Measurements from ENCODE around the gene PDILT.
"Not testable (repeated sequence)": the region's sequence is repeated elsewhere in the genome, so short reads cannot be mapped to it uniquely, and the experiment has no call there.

The PDILT gene

GRCh38 chr16:20427401-20427797, 22.9 kb upstream of the PDILT start:
- H3K36me3 ChIP-seq (ENCODE audit: control insufficient read depth in 1 of 2, insufficient read depth in 2 of 2, low read length in 2 of 2); H3K9me3 ChIP-seq (ENCODE audit: control insufficient read depth in 1 of 2, low read length in 2 of 2); H3K27ac ChIP-seq (ENCODE audit: low read length); H3K27me3 ChIP-seq (ENCODE audit: low read depth, low read length); H3K4me3 ChIP-seq (ENCODE audit: low read depth in 1 of 2, low read length in 2 of 2); H3K4me1 ChIP-seq (ENCODE audit: control insufficient read depth in 1 of 2, insufficient read depth in 2 of 2, low read length in 2 of 2): not testable (repeated sequence)

GRCh38 chr16:20424129-20424866, 19.8 kb upstream of the PDILT start:
- H3K36me3 ChIP-seq (ENCODE audit: control insufficient read depth in 1 of 2, insufficient read depth in 2 of 2, low read length in 2 of 2): no peaks in the 10 kb centered on the region
- H3K27ac ChIP-seq (ENCODE audit: low read length): no peak overlapping the region
- no peak overlapping the region for H3K4me3 ChIP-seq (ENCODE audit: low read depth in 1 of 2, low read length in 2 of 2)
- H3K27me3 ChIP-seq (ENCODE audit: low read depth, low read length): no peaks in the 10 kb centered on the region
- H3K4me1 ChIP-seq (ENCODE audit: control insufficient read depth in 1 of 2, insufficient read depth in 2 of 2, low read length in 2 of 2): no peaks in the 10 kb centered on the region
- H3K9me3 ChIP-seq (ENCODE audit: control insufficient read depth in 1 of 2, low read length in 2 of 2): no peaks in the 10 kb centered on the region

- not testable (repeated sequence) for H3K27ac ChIP-seq (ENCODE audit: low read length); H3K36me3 ChIP-seq (ENCODE audit: control insufficient read depth in 1 of 2, insufficient read depth in 2 of 2, low read length in 2 of 2); H3K4me1 ChIP-seq (ENCODE audit: control insufficient read depth in 1 of 2, insufficient read depth in 2 of 2, low read length in 2 of 2); H3K27me3 ChIP-seq (ENCODE audit: low read depth, low read length); H3K4me3 ChIP-seq (ENCODE audit: low read depth in 1 of 2, low read length in 2 of 2); H3K9me3 ChIP-seq (ENCODE audit: control insufficient read depth in 1 of 2, low read length in 2 of 2)
Observed at GRCh38 chr16:20423772-20424128, 19.2 kb upstream of the PDILT start.

- H3K27ac ChIP-seq (ENCODE audit: low read length); H3K4me3 ChIP-seq (ENCODE audit: low read depth in 1 of 2, low read length in 2 of 2); H3K9me3 ChIP-seq (ENCODE audit: control insufficient read depth in 1 of 2, low read length in 2 of 2); H3K36me3 ChIP-seq (ENCODE audit: control insufficient read depth in 1 of 2, insufficient read depth in 2 of 2, low read length in 2 of 2); H3K4me1 ChIP-seq (ENCODE audit: control insufficient read depth in 1 of 2, insufficient read depth in 2 of 2, low read length in 2 of 2); H3K27me3 ChIP-seq (ENCODE audit: low read depth, low read length): not testable (repeated sequence)
Observed at GRCh38 chr16:20421748-20422147, 17.2 kb upstream of the PDILT start.

- H3K36me3 ChIP-seq (ENCODE audit: control insufficient read depth in 1 of 2, insufficient read depth in 2 of 2, low read length in 2 of 2); H3K27ac ChIP-seq (ENCODE audit: low read length); H3K4me1 ChIP-seq (ENCODE audit: control insufficient read depth in 1 of 2, insufficient read depth in 2 of 2, low read length in 2 of 2); H3K27me3 ChIP-seq (ENCODE audit: low read depth, low read length); H3K4me3 ChIP-seq (ENCODE audit: low read depth in 1 of 2, low read length in 2 of 2); H3K9me3 ChIP-seq (ENCODE audit: control insufficient read depth in 1 of 2, low read length in 2 of 2): not testable (repeated sequence)
Observed at GRCh38 chr16:20419093-20419492, 14.6 kb upstream of the PDILT start.

- no peak overlapping the region for H3K4me3 ChIP-seq (ENCODE audit: low read depth in 1 of 2, low read length in 2 of 2)
- H3K36me3 ChIP-seq (ENCODE audit: control insufficient read depth in 1 of 2, insufficient read depth in 2 of 2, low read length in 2 of 2): no peaks in the 10 kb centered on the region
- H3K27ac ChIP-seq (ENCODE audit: low read length): no peak overlapping the region
- H3K27me3 ChIP-seq (ENCODE audit: low read depth, low read length): no peaks in the 10 kb centered on the region
- H3K9me3 ChIP-seq (ENCODE audit: control insufficient read depth in 1 of 2, low read length in 2 of 2): no peaks in the 10 kb centered on the region
- H3K4me1 ChIP-seq (ENCODE audit: control insufficient read depth in 1 of 2, insufficient read depth in 2 of 2, low read length in 2 of 2): no peaks in the 10 kb centered on the region
Observed at GRCh38 chr16:20415541-20415940, 11.0 kb upstream of the PDILT start.

GRCh38 chr16:20411055-20411454, 6.5 kb upstream of the PDILT start:
- Histone ChIP-seq H3K4me1 (ENCODE audit: control insufficient read depth in 1 of 2, insufficient read depth in 2 of 2, low read length in 2 of 2) (no peaks in the 10 kb centered on the region), H3K27me3 (ENCODE audit: low read depth, low read length) (no peaks in the 10 kb centered on the region), H3K27ac (ENCODE audit: low read length) (no peak overlapping the region), H3K36me3 (ENCODE audit: control insufficient read depth in 1 of 2, insufficient read depth in 2 of 2, low read length in 2 of 2) (no peaks in the 10 kb centered on the region), H3K9me3 (ENCODE audit: control insufficient read depth in 1 of 2, low read length in 2 of 2) (no peaks in the 10 kb centered on the region), H3K4me3 (ENCODE audit: low read depth in 1 of 2, low read length in 2 of 2) (no peak overlapping the region)

GRCh38 chr16:20410121-20410723, 5.7 kb upstream of the PDILT start:
- H3K27ac ChIP-seq (ENCODE audit: low read length): no peak overlapping the region
- no peaks in the 10 kb centered on the region for H3K4me1 ChIP-seq (ENCODE audit: control insufficient read depth in 1 of 2, insufficient read depth in 2 of 2, low read length in 2 of 2)
- no peaks in the 10 kb centered on the region for H3K36me3 ChIP-seq (ENCODE audit: control insufficient read depth in 1 of 2, insufficient read depth in 2 of 2, low read length in 2 of 2)
- H3K4me3 ChIP-seq (ENCODE audit: low read depth in 1 of 2, low read length in 2 of 2): no peak overlapping the region
- no peaks in the 10 kb centered on the region for H3K9me3 ChIP-seq (ENCODE audit: control insufficient read depth in 1 of 2, low read length in 2 of 2)
- no peaks in the 10 kb centered on the region for H3K27me3 ChIP-seq (ENCODE audit: low read depth, low read length)

GRCh38 chr16:20409398-20410120, 5.0 kb upstream of the PDILT start, which contains the start of gene ACSM5:
ACSM5 (plus strand) TSS chr16:20409534; CDS start chr16:20411485, 1,951 bp downstream.
- H3K4me3 ChIP-seq (ENCODE audit: low read depth in 1 of 2, low read length in 2 of 2): no peak within 1 kb of the TSS
- H3K9me3 ChIP-seq (ENCODE audit: control insufficient read depth in 1 of 2, low read length in 2 of 2): no peaks in the 10 kb centered on the region
- H3K4me1 ChIP-seq (ENCODE audit: control insufficient read depth in 1 of 2, insufficient read depth in 2 of 2, low read length in 2 of 2): no peaks in the 10 kb centered on the region
- H3K27ac ChIP-seq (ENCODE audit: low read length): peak within 1 kb of the TSS; percentile 40
- no peaks in the 10 kb centered on the region for H3K36me3 ChIP-seq (ENCODE audit: control insufficient read depth in 1 of 2, insufficient read depth in 2 of 2, low read length in 2 of 2)
- H3K27me3 ChIP-seq (ENCODE audit: low read depth, low read length): no peaks in the 10 kb centered on the region

GRCh38 chr16:20402651-20403050, 1.9 kb downstream of the PDILT start:
- Histone ChIP-seq H3K4me1 (ENCODE audit: control insufficient read depth in 1 of 2, insufficient read depth in 2 of 2, low read length in 2 of 2) (no peaks in the 10 kb centered on the region), H3K4me3 (ENCODE audit: low read depth in 1 of 2, low read length in 2 of 2) (no peak overlapping the region), H3K27me3 (ENCODE audit: low read depth, low read length) (no peaks in the 10 kb centered on the region), H3K9me3 (ENCODE audit: control insufficient read depth in 1 of 2, low read length in 2 of 2) (no peaks in the 10 kb centered on the region), H3K27ac (ENCODE audit: low read length) (no peak overlapping the region), H3K36me3 (ENCODE audit: control insufficient read depth in 1 of 2, insufficient read depth in 2 of 2, low read length in 2 of 2) (no peaks in the 10 kb centered on the region)

GRCh38 chr16:20401475-20402016, 3.0 kb downstream of the PDILT start:
- H3K36me3 ChIP-seq (ENCODE audit: control insufficient read depth in 1 of 2, insufficient read depth in 2 of 2, low read length in 2 of 2): no peaks in the 10 kb centered on the region
- H3K4me3 ChIP-seq (ENCODE audit: low read depth in 1 of 2, low read length in 2 of 2): no peak overlapping the region
- H3K27me3 ChIP-seq (ENCODE audit: low read depth, low read length): no peaks in the 10 kb centered on the region
- no peaks in the 10 kb centered on the region for H3K9me3 ChIP-seq (ENCODE audit: control insufficient read depth in 1 of 2, low read length in 2 of 2)
- H3K27ac ChIP-seq (ENCODE audit: low read length): no peak overlapping the region
- H3K4me1 ChIP-seq (ENCODE audit: control insufficient read depth in 1 of 2, insufficient read depth in 2 of 2, low read length in 2 of 2): no peaks in the 10 kb centered on the region
